Activated naive CD4-positive, alpha-beta T cell treated with anti-CD3 and anti-CD28 coated beads, Interleukin-2, amount 50 U/mL, for 24 hours (primary cell): Measurements from ENCODE around the gene OSBPL6.

ENCODE experiments used
- H3K27ac Mint-ChIP-seq: one replicate; pipeline ENCODE4 v1.8.0; 2021; ENCODE audit warnings: mild to moderate bottlenecking, mixed read lengths
- H3K27me3 Mint-ChIP-seq: one replicate; pipeline ENCODE4 v1.8.0; 2021; ENCODE audit warnings: mixed read lengths
- H3K36me3 Mint-ChIP-seq: one replicate; pipeline ENCODE4 v1.8.0; 2021; ENCODE audit warnings: mixed read lengths
- H3K4me1 Mint-ChIP-seq: one replicate; pipeline ENCODE4 v1.8.0; 2021; ENCODE audit warnings: mixed read lengths
- H3K4me3 Mint-ChIP-seq: one replicate; pipeline ENCODE4 v1.8.0; 2021; ENCODE audit warnings: mild to moderate bottlenecking, mixed read lengths
- H3K9me3 Mint-ChIP-seq: one replicate; pipeline ENCODE4 v1.8.0; 2021; ENCODE audit warnings: mixed read lengths

Gene OSBPL6

DNA sequence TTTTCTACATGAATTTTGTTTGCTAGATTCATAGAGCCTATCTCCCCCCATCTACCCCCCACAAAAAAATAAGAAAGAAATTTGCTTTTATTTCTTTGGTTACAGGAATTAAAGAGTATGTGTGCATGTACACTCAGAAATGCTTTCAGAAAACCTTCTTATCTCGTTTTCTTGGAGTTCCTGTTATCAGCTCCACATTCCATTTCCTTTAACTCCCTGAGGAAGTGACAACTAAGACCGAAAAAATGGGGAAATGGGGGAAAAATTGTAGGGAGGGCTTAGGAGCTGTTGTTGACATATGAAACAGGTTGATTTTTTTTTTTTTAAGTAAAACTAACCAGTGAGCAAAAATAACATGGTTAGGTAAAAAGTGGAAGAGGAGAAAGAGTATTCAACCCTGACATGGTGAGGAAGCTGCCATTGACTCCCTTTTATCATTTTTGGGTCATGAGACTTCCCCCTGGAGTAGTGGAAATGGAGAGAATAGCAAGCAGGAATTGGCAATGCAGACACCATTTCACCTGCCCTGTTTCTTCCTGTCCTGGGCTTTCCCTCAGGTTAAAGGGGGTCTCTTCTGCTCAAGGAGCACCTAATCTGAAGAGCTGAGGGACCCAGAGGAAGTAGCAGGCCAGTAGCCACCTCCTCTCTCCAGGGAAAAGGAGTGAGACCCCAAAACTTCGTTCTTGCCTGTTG is 93.5 kb downstream of the OSBPL6 start:
- Mint-ChIP-seq H3K36me3 (no peaks in the 10 kb centered on the region), H3K27me3 (peaks cover 20% of the 10 kb centered on the region), H3K4me1 (no peaks in the 10 kb centered on the region), H3K4me3 (no peak overlapping the region), H3K27ac (no peak overlapping the region), H3K9me3 (no peaks in the 10 kb centered on the region)

DNA sequence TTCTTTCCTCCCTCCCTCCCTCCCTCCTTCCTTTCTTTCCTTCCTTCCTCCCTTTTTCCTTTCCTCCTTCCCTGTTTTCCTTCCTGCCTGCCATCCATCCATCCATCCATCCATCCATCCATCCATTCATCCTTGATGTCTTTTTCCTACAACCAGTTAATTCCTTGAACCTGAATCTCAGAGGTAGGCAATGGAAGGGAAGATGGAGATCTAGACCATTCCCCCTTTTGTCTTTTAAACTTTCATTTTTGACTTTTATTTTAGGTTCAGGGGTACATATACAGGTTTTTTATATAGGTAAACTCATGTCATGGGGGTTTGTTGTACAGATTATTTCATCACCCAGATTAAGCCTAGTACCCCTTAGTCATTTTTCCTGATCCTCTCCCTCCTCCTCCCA is 97.4 kb downstream of the OSBPL6 start:
- H3K4me3 Mint-ChIP-seq = no peak overlapping the region
- H3K27me3 Mint-ChIP-seq = peaks cover 25% of the 10 kb centered on the region
- H3K9me3 Mint-ChIP-seq = no peaks in the 10 kb centered on the region
- H3K36me3 Mint-ChIP-seq = no peaks in the 10 kb centered on the region
- H3K27ac Mint-ChIP-seq = no peak overlapping the region
- H3K4me1 Mint-ChIP-seq = no peaks in the 10 kb centered on the region

DNA sequence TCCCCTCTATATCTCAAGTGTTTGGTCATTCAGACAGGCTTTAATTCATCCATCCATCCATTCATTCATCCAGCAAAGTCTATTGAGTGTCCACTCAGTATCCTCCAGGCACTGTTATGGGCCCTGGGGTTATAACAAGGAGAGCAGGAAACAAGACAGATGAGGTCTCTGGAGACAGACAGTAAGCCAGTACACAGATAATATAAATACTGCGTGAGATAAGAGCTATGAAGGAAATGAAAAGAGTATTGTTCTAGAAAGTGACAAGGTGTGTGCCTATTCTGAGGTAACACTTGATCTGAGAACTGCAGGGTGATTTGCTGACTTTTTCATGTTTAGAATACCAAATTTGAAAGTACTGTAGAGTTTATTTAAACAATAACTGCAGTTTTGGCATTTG is 98.3 kb downstream of the OSBPL6 start:
- Mint-ChIP-seq H3K36me3 (no peaks in the 10 kb centered on the region), H3K4me3 (no peak overlapping the region), H3K4me1 (no peaks in the 10 kb centered on the region), H3K9me3 (no peaks in the 10 kb centered on the region), H3K27ac (no peak overlapping the region), H3K27me3 (peaks cover 26% of the 10 kb centered on the region)

DNA sequence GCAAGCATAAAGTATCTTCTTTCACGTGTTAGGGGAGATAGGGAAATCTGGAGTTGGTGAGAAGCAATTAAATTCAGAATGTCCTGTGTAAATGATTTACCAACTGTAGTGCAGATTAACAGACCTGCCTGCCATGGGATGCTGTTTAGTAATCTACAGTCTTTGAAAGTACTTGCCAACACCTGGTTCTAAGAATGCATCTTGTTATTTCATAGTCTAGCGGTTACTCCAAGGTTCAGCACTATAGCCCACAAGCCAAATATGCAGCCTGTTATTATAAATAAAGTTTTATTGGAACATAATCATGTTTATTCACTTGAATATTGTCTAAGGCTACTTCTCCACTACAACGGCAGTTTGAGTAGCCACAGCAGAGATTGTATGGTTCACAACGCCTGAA is 100.8 kb downstream of the OSBPL6 start:
- H3K4me3 Mint-ChIP-seq = no peak overlapping the region
- H3K27ac Mint-ChIP-seq = no peak overlapping the region
- peaks cover 24% of the 10 kb centered on the region for H3K27me3 Mint-ChIP-seq
- no peaks in the 10 kb centered on the region for H3K36me3 Mint-ChIP-seq
- H3K9me3 Mint-ChIP-seq = no peaks in the 10 kb centered on the region
- H3K4me1 Mint-ChIP-seq = no peaks in the 10 kb centered on the region

DNA sequence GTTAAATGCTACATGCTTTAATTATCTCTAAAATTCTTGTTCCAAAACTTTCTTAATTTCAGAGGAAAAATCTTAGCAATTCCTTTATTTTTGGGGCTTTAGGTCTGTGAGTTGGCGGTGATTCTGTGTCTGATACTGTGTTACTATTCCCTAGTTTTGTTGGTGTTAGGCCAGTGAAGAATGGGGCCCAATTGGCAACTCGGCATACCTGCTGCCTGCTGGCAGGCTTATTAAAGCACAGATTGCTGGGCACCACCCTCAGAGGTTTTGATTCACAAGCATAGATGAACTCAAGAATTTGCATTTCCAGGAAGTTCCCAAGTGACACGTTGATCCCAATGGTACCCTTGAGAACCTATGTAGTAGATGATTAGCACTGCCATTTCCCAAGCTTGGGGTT is 101.6 kb downstream of the OSBPL6 start:
- no peak overlapping the region for H3K4me3 Mint-ChIP-seq
- peaks cover 24% of the 10 kb centered on the region for H3K27me3 Mint-ChIP-seq
- H3K4me1 Mint-ChIP-seq = no peaks in the 10 kb centered on the region
- H3K9me3 Mint-ChIP-seq = no peaks in the 10 kb centered on the region
- no peaks in the 10 kb centered on the region for H3K36me3 Mint-ChIP-seq
- no peak overlapping the region for H3K27ac Mint-ChIP-seq

DNA sequence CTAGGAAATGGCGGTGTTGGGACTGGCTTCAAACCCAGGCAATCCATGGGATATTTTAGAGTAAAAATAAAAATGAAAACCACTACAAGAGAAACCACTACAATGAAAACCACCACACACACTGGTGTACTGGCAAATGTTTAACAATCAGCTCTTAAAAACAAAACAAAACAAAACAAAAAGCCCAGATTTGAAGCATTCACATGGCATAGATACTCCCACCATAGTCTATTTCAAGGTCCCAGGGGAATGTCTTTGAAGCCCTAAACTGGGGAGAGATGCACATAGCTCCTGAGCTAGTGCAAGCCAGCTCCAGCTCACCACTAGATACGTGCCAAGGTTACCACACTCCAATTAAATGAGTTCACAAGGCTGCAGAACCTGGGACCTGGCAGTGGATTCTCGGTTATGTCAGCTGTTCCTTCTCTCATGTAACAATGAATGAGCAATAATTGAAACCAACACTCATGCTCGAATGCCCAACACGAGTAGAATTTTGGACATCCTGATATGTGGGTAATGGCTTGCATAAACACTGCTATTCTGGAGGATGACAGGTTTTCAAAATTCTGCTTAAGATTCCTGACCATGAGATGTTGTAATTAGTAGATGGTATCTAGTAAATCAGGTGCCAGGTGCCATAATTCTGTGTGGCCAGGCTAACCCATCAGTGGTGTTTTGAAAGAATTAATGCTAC is 102.2 kb downstream of the OSBPL6 start:
- no peaks in the 10 kb centered on the region for H3K36me3 Mint-ChIP-seq
- no peaks in the 10 kb centered on the region for H3K4me1 Mint-ChIP-seq
- no peak overlapping the region for H3K27ac Mint-ChIP-seq
- peaks cover 21% of the 10 kb centered on the region for H3K27me3 Mint-ChIP-seq
- H3K9me3 Mint-ChIP-seq = no peaks in the 10 kb centered on the region
- no peak overlapping the region for H3K4me3 Mint-ChIP-seq

DNA sequence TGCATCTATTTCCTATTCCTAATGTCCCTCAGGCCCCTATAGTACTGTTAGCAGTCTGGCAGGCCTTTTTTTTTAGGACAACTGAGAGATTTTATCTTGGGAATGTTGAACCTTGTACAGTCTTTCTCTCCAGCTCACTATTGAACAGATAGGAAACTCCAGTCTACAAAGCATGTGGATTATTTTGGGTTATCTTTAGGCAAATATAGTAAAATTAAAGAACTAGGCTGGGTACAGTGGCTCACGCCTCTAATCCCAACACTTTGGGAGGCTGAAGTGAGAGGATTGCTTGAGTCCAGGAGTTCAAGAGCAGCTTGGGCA is 102.7 kb downstream of the OSBPL6 start:
- H3K9me3 Mint-ChIP-seq = no peaks in the 10 kb centered on the region
- no peak overlapping the region for H3K4me3 Mint-ChIP-seq
- H3K4me1 Mint-ChIP-seq = no peaks in the 10 kb centered on the region
- no peaks in the 10 kb centered on the region for H3K36me3 Mint-ChIP-seq
- H3K27ac Mint-ChIP-seq = no peak overlapping the region
- peaks cover 17% of the 10 kb centered on the region for H3K27me3 Mint-ChIP-seq

DNA sequence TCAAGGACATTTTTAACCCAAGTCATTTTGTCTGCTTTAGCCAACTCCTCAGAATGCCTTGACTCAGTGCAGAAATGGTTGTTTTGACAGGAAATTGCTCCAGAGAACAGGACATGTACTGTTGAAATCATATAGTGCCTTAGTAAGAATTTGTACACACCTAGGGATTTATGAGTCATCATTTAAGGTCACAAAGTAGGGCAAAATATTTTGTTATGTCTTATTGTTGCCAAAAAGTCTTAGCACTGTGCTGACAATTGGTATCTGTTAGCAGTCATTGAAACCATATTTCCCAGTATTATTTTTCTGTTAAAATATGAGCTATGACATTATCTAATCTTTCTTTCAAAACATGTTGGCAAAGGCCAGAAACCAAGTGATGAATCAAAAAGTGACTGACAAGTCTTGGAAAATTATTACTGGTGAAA is 104.5 kb downstream of the OSBPL6 start:
- Mint-ChIP-seq H3K4me3 (no peak overlapping the region), H3K27ac (no peak overlapping the region), H3K36me3 (no peaks in the 10 kb centered on the region), H3K27me3 (peaks cover 12% of the 10 kb centered on the region), H3K4me1 (no peaks in the 10 kb centered on the region), H3K9me3 (no peaks in the 10 kb centered on the region)

DNA sequence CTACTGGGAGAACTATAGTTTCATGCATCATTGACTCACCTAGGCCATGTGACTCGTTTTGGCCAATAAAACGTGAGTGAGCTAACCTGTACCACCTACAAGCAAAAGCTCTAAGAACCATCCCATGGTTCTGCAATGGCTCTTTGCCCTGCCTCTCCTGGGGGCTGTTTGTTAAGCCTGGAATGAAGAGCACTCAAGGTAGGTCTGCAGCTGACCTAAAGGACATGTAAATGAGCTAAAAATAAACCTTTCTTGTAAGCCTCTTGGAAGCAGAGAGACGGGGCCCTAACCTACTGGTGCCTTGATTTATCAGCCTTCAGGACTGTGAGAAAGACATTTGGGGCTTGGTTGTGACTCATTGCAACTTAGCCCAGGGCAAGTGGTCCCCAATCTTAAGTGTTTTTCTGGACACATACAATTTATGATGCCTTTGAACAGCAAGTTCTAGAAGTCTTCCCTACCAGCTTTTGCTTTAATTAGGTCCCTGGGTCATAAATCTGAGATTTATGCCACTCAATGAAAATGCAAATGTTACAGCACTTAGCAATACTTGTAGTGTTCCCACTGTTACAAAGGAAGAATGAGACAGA is 107.4 kb downstream of the OSBPL6 start:
- Mint-ChIP-seq H3K4me3 (no peak overlapping the region), H3K36me3 (no peaks in the 10 kb centered on the region), H3K27me3 (peaks cover 5% of the 10 kb centered on the region), H3K9me3 (no peaks in the 10 kb centered on the region), H3K27ac (no peak overlapping the region), H3K4me1 (no peaks in the 10 kb centered on the region)

DNA sequence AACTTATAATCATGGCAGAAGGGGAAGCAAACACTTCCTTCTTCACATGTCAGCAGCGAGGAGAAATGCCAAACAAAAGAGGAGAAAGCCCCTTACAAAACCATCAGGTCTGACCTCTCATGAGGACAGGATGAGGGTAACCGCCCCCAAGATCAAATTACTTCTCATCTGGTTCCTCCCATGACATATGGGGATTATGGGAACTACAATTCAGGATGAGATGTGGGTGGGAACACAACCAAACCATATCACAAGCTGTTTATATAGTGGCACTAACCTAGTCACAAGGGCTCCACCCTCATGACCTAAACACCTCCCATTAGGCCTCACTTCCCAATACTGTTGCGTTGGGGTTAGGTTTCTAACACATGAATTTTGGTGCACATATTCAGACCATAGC is 110.0 kb downstream of the OSBPL6 start:
- Mint-ChIP-seq H3K27me3 (no peaks in the 10 kb centered on the region), H3K36me3 (no peaks in the 10 kb centered on the region), H3K9me3 (no peaks in the 10 kb centered on the region), H3K4me1 (no peaks in the 10 kb centered on the region), H3K27ac (no peak overlapping the region), H3K4me3 (no peak overlapping the region)

DNA sequence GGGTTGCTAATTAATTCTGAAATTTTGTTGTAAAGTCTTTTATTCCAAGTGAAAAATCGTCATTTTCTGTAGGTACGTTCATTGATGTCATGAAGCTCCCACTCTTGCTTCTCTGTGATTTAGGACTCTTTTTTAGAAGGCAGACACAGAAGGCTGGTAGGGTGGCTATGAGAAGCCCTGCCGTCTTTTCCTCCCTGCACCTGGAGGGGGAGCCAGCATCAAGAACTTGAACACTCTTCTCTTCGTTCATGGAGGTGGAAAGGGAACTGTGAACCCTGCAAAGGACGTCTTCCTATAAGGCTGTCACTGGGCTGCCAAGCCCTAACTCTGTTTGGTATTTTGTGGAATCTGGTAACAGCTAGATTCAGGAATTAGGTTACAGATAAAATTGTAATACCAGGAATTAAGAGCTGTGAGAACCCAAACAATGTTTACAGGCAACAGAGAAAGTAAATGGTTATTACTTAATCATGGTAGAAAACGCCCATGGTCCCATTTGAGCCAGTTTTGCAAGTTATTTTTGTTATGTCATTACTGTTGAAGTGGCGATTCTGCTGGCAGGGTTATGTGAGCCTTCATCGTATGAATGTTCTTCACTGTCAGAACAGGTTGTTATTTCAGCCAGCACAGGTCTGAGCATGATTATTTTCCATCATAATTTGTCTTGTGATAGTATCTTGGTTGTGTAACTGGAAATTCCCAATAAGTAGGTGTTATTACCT is 112.2 kb downstream of the OSBPL6 start:
- Mint-ChIP-seq H3K4me3 (no peak overlapping the region), H3K9me3 (no peaks in the 10 kb centered on the region), H3K27me3 (peaks cover 7% of the 10 kb centered on the region), H3K4me1 (no peaks in the 10 kb centered on the region), H3K36me3 (no peaks in the 10 kb centered on the region), H3K27ac (no peak overlapping the region)

DNA sequence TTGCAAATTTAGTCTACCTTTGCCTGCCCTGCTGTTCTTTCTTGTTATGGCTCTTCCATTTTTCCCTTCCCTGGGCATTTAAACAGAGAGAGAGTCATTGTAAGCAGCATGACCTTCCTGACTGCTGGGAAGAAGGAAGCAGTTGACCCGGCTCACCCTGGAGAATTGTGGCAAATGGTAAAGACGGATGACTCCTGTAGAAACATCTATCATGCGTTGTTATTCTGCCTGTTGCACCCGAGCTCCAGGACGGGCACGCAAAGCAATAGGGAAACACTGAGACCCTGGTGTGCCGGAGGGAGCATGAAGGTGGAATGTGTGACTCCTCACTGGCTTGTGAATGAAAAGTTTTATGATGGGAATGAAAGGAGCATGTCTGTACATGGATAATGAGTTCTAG is 113.3 kb downstream of the OSBPL6 start:
- H3K27ac Mint-ChIP-seq = no peak overlapping the region
- H3K4me1 Mint-ChIP-seq = no peaks in the 10 kb centered on the region
- no peak overlapping the region for H3K4me3 Mint-ChIP-seq
- peaks cover 9% of the 10 kb centered on the region for H3K27me3 Mint-ChIP-seq
- H3K9me3 Mint-ChIP-seq = no peaks in the 10 kb centered on the region
- no peaks in the 10 kb centered on the region for H3K36me3 Mint-ChIP-seq

DNA sequence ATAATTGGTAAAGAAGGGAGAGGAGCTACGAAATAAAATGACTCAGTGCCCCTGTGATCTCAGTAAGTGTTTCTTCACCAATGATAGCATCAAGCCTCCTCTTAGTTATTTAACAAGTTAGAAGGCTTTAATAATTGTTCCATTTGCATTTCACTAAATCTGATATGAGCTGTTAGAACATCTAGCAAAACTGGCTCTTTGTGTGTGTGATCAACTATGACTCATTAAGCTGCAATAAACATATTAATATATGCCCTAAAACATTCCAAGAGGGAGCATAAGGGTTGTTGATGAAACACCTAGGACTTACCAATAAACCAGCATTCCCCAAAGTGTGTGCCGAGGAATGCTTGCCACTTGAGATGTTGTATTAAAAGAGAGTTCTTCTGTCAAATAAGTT is 115.2 kb downstream of the OSBPL6 start:
- H3K36me3 Mint-ChIP-seq = no peaks in the 10 kb centered on the region
- H3K27ac Mint-ChIP-seq = no peak overlapping the region
- H3K9me3 Mint-ChIP-seq = no peaks in the 10 kb centered on the region
- H3K4me3 Mint-ChIP-seq = no peak overlapping the region
- peaks cover 9% of the 10 kb centered on the region for H3K27me3 Mint-ChIP-seq
- no peaks in the 10 kb centered on the region for H3K4me1 Mint-ChIP-seq

DNA sequence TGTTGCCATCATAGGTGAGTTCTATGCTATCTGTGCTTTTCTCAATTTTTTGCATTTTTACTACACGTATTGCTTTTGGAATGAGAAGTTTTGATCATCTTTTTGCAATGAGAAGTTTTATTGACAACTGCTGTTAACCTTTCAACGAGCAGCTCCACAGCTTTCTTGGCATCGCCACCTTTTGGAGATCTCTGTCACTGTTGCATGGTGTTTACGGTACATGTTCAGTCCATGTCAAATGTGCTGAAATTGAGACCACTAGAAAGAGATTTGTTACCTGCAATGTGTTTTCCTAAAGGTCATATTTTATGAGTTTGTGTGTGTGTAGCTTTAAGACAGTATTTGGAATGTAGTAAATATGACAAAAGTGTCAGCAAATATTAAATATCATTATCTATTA is 120.8 kb downstream of the OSBPL6 start:
- Mint-ChIP-seq H3K4me1 (no peaks in the 10 kb centered on the region), H3K27ac (no peak overlapping the region), H3K9me3 (no peaks in the 10 kb centered on the region), H3K4me3 (no peak overlapping the region), H3K36me3 (no peaks in the 10 kb centered on the region), H3K27me3 (peaks cover 11% of the 10 kb centered on the region)

DNA sequence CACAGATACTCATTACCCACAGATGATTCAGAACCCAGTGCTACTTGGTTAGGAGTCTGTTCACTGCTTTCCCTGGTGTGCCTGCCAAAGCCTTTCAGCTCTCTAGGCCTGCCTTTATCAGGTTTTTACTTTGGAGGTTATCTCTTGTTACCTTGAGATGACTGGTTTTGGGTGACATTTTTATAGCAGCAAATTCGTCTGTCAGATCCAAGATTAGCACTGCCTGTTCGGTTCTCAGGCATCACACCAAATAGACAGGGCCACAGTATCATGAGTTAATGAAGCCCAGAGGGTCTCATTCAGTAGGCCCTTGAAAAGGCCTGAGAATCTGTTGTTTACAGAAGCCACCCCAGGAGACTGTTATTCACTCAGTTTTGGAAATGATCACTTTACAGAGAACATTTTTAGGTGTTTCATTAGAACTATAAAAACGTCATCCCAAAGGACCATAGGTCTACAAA is 121.2 kb downstream of the OSBPL6 start:
- Mint-ChIP-seq H3K4me3 (no peak overlapping the region), H3K36me3 (no peaks in the 10 kb centered on the region), H3K4me1 (no peaks in the 10 kb centered on the region), H3K27me3 (peaks cover 11% of the 10 kb centered on the region), H3K9me3 (no peaks in the 10 kb centered on the region), H3K27ac (no peak overlapping the region)

DNA sequence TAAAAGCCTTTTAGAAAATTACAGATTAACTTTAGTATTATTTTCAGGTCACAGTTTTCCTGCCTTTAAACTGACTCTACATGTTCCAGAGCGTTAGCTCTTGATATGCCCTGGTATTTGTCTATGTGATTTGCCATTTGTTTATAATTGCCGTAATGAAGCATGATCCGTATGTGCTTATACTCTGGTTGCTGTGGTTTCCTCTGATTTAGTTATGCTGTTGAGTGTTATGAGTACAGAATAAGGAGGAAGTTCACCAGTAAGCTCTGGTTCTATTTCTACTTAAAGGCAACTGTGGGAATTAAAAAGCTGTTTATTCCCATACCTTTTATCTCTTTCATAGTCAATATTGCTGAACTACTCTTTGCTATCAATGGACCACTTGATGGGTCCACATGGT is 123.5 kb downstream of the OSBPL6 start:
- Mint-ChIP-seq H3K27me3 (peaks cover 2% of the 10 kb centered on the region), H3K4me3 (no peak overlapping the region), H3K4me1 (no peaks in the 10 kb centered on the region), H3K36me3 (no peaks in the 10 kb centered on the region), H3K9me3 (no peaks in the 10 kb centered on the region), H3K27ac (no peak overlapping the region)
